ENCODE data around the gene NOTUM.

Gene NOTUM

GRCh38 chr17:81912441-81913309 is 48.3 kb downstream of the NOTUM start:
- CTCF ChIA-PET = interaction anchor here (0.9 to 2.3 kb wide), 5 partner anchors 11 to 118 kb away, joined by 3 to 7 read pairs (median 4); partner anchors contain the start of gene MAFG
- POLR2A ChIA-PET = interaction anchor here (1.3 kb wide), 1 partner anchor 12 kb away, joined by 3 read pairs; no protein-coding TSS in a partner anchor
- no peak for TF ChIP-seq CTCF (IDR thresholded peaks at IDR 0.05; ENCODE audit: control extremely low read depth, extremely low read depth, low read depth, missing control alignments)
- DNase-seq (ENCODE audit: extremely low spot score) = no peak

GRCh38 chr17:81911969-81912368 is 49.0 kb downstream of the NOTUM start:
- no peak for DNase-seq (ENCODE audit: extremely low spot score)
- POLR2A ChIA-PET = no interaction called here
- no peak for TF ChIP-seq CTCF (IDR thresholded peaks at IDR 0.05; ENCODE audit: control extremely low read depth, extremely low read depth, low read depth, missing control alignments)
- CTCF ChIA-PET = interaction anchor here (2.3 kb wide), 1 partner anchor 14 kb away, joined by 5 read pairs; no protein-coding TSS in a partner anchor

GRCh38 chr17:81911277-81911961 is 49.6 kb downstream of the NOTUM start, which contains the start of gene PCYT2:
Gene PCYT2 (minus strand): TSS chr17:81911399. CDS start chr17:81911355, 44 bp downstream.
- ChIA-PET POLR2A (no interaction called here), CTCF (interaction anchor here (1.0 kb wide), 1 partner anchor 43 kb away, joined by 3 read pairs; no protein-coding TSS in a partner anchor)
- TF ChIP-seq CTCF (IDR thresholded peaks at IDR 0.05; ENCODE audit: control extremely low read depth, extremely low read depth, low read depth, missing control alignments) = no peak
- DNase-seq (ENCODE audit: extremely low spot score) = peak; percentile 100

GRCh38 chr17:81910840-81911276 is 50.1 kb downstream of the NOTUM start:
- ChIA-PET POLR2A (no interaction called here), CTCF (interaction anchor here (1.0 kb wide), 1 partner anchor 43 kb away, joined by 3 read pairs; no protein-coding TSS in a partner anchor)
- DNase-seq (ENCODE audit: extremely low spot score) = no peak
- TF ChIP-seq CTCF (IDR thresholded peaks at IDR 0.05; ENCODE audit: control extremely low read depth, extremely low read depth, low read depth, missing control alignments) = no peak

GRCh38 chr17:81909966-81910839 is 50.8 kb downstream of the NOTUM start:
- POLR2A ChIA-PET = no interaction called here
- no peak for TF ChIP-seq CTCF (IDR thresholded peaks at IDR 0.05; ENCODE audit: control extremely low read depth, extremely low read depth, low read depth, missing control alignments)
- CTCF ChIA-PET = interaction anchor here (0.9 to 1.1 kb wide), 3 partner anchors 12 to 44 kb away, joined by 3 read pairs; no protein-coding TSS in a partner anchor
- no peak for DNase-seq (ENCODE audit: extremely low spot score)

Measured in GM10248 (cell line).